NCI-H2107 (cell line): ENCODE measurements around the gene ACLY.
A peak's percentile ranks its signal among the peaks of the same experiment; 100 is the strongest.
"Not testable (repeated sequence)": the region's sequence is repeated elsewhere in the genome, so short reads cannot be mapped to it uniquely, and the experiment has no call there.

Experiments
- DNase-seq: peaks from one replicate; lab custom pipeline; 2025; lab: John Stamatoyannopoulos, UW

ACLY gene

DNA sequence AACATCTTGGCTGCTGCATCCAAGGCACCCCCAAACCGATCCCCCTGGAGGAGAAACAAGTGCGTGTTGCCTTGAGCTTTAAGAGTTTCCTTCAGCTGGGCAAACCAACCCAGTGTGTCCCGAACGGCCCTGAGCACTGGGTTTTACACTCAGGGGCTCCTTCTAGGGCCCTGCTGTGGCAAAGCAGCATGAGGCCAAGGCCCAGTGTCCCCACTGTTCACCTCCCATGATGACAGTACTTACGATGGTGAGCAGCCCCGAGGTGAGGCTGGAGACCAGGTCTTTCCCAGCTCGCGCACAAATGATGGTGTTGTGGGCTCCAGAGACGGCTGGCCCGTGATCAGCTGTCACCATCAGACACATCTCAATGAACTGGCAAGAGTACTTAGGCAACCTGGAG, 47.0 kb downstream of the ACLY start:
- DNase-seq: no peak

DNA sequence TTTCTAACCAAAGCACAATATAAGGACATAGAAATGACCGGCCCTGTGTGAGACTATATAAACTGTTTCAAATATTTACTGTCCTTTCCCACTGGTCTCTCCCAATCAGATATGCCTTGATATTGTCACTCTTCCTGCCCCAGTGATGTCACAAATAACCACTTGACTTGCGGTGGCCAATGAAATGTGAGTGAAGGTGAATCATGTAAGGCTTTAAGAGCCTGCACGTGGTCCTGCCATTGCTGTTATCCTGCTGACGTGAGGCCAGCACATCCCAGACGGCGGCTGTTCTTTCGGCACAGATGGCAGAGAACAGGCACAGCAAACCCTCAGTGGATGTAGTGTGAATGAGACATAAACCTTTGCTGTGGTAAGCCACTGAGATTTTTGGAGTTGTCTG, 48.1 kb downstream of the ACLY start:
- no peak for DNase-seq

DNA sequence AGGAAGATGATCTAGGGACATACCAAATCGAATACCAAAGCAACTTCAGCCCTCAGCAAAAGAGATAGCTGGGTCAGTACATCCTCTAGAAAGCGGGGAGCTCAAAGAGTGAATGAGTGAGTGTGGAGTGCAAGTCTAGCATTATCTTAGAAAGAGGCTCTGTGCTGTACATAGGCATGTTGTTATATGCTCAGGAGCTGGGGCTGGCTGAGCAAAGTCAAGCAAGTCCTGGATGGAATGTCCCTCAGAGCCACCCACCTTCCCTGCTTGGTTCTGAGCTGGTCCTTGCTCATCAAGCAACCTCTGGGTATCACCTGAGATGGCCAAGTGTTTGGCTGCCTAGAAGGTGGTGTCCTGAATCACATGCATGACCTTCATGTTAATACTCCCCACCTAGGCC, 48.7 kb downstream of the ACLY start:
- DNase-seq: no peak

DNA sequence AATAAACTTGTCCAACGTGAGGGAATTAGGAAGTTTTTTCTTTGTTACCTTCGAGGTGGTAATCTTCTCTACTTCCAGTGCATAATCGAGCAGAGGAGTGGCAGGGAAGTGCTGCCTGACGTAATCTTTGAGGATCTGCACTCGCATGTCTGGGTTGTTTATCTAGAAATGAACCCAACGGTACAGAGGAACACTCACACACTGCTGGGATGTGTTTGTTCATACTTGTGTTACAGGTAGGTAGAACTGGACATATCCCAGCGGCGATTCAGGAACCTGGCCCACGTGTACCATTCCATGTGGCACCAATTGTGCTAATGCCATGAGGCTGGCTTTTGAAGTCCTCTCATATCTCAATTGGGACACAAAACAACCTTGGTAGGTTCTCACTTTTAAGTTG, 49.3 kb downstream of the ACLY start:
- no peak for DNase-seq

DNA sequence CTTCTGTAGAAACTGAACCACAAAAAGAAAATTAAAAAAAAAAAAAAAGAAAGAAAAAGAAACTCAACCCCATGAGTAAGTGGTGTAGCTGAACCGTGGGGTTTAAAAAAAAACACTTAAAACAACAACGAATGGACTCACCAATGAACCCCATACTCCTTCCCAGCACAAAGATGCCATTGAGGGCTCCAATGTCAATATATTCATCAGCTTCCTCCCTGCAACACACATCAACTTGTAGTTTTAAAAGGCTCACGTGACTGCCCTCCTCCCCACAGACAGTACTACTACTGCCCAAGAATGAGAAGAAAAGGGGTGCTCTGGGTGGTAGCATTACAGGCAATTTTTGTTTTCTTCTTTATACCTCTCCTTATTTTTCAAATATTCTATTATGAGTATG, 50.2 kb downstream of the ACLY start:
- no peak for DNase-seq

DNA sequence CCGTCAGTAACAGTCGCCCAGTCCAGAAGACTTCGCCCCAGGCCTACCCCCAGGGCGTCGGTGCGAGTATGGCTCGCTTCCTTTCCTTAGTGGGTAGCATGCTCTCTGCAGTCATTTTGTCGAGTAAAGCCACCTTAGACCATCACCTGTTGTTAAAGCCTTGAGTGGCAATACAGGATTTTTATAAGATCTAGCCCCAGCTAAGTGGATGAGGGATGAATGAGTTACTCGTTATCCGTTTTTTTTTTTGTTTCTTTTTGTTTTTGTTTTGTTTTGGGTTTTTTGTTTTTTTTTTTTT, 53.2 kb downstream of the ACLY start:
- no peak for DNase-seq

DNA sequence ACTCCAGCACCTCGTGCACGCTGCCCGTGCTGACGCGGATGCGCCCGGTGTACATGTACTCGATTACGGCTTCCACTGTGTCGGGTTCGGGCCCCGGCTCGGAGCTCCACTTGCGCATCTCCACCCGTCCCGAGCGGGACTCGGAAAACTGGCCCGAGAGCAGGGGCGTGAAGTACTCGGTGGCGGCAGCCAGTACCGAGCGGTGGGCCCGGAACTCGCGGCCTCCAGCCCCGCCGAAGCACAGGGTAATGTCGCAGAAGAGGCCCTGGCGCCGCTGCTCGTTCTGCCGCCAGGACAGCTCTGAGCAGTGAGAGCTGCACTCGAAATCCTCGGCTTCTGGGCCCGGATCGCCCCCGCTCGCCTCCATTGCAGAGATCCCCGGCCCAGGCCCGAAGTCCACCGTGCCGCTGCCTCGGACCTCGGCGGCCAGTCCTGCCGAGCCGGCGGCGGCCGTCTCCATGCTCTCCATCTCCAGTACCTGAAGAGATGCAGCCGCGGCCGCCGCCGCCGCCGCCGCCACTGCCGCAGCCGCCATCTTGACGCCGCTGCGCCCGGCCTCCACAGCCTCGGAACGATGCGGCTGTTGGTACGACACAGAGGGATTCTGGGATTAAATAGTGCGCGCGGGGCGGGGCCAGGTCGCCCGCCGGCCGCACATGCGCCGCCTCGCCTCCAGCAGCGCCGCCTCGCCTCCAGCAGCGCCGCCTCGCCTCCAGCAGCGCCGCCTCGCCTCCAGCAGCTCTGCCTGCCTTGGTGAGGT, 53.7 kb downstream of the ACLY start, which contains the start of gene KLHL11:
KLHL11 (minus strand) TSS at position 588 of the 760 bp plus-strand sequence; CDS start at position 535, 53 bp downstream.
- DNase-seq: peak; percentile 70

DNA sequence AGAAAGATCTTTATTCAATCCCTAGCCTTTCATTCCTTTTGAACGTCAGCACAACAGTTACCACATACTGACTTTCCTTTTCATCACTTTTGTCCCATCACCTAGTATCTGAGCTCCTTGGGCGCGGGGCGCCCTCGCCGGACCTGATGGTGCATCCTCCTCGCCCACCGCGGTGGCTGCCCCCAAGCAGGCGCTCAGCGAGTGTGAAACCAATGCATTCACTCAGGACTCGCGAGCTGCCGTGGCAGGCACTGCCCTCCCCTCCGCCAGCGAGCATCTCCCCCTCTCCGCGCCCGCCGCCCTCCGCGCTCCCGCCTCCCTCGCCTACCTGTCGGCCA, 54.3 kb downstream of the ACLY start:
- DNase-seq: peak; percentile 18

DNA sequence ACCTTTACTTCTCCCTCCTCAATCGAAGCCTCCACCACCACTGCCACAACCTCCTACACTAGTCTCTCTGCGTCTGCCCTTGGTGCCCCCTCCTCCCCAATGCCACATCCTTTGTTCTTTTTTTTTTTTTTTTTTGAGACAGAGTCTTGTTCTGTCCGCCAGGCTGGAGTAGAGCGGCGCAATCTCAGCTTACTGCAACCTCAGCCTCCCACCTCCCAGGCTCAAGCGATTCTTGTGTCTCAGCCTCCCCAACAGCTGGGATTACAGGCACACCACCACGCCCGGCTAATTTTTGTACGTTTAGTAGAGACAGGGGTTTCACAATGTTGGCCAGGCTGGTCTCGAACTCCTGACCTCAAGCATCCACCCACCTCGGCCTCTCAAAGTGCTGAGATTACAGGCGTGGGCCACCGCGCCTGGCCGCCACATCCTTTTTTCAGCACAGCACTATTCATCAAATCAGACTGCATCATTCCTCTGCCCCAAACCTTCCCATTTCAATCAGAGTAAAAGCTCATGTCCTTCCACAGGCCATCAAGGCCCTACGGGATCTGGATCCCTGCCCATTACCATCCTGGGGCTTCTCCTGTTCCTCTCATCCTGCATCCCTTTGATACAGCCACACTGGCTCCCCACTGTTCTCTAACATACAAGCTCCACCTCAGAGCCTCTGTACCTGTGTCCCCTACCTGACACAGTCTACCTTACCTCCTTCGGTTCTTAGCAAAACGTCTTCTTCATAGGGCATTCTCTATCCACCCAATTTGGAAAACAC, 55.5 kb downstream of the ACLY start:
- DNase-seq: no peak

DNA sequence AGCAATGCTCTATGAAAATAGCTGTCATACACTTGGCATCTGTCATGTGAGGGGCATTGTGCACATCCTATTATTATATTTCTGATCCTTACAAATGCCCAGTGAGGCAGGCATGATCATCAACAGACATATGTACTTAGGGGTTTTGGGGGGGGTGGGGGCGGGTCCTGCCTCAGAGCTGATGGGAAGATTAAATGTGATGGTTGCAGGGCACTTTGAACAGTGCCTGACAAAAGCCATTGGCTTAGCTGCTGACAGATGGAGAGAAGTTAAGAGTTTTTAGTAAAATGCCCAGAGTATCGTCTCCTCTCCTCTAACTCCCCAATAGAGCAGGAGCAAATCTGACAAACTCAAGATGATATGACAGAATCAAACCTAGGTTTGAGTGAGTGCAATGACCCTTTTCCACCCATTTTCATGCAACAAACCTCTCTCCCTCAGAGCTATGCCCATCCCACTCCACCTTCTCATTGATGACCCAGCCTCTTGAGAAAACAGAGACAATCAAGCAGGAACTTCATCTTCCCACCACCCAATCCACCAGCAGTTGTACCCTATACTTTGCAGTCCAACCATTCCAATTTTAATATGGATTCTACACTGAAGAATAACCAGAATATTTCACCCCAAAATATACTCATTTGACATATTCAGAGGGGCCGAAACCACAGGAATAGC, 58.4 kb downstream of the ACLY start:
- DNase-seq: no peak

DNA sequence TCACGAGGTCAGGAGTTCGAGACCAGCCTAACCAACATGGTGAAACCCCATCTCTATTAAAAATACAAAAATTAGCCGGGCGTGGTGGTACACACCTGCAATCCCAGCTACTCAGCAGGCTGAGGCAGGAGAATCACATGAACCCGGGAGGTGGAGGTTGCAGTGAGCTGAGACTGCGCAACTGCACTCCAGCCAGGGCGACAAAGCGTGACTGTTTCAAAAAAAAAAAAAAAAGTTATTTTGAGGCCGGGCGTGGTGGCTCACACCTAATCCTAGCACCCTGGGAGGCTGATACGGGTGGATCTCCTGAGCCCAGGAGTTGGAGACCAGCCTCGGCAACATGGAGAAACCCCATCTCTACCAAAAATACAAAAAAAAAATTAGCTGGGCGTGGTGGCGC, 67.4 kb downstream of the ACLY start:
- DNase-seq: not testable (repeated sequence)

DNA sequence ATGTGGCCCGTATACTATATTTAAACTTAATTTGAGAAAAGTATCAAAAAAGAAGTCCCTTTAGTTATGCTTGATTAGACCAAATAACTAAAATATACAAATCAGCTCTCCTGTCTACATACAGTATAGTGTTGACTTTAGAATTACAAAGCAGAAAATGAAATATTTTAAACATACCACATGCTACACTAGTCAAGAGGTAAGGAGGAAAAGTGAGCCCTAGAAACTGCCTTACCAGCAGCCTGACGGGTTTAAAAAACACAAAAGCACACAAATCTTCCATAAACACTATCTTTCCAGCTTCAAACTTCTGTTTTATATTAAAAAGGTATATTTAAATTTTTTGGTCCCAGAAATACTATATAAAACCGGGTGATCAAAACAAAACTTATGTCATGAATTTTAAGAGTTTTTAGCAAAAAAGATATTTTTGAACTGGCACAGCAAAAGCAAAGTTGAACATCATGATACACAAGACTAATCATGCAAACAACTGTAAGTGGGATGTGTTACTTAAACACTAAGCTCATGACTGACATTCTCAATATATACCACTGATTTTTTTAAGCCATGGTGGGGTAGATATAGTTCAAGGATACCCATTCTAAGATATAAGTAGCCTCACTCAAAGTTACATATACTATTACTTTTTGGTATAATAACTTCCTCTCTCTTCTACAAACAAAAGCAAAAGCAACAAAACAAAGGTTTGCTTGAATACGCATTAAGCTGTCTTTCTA, 69.3 kb downstream of the ACLY start:
- no peak for DNase-seq

DNA sequence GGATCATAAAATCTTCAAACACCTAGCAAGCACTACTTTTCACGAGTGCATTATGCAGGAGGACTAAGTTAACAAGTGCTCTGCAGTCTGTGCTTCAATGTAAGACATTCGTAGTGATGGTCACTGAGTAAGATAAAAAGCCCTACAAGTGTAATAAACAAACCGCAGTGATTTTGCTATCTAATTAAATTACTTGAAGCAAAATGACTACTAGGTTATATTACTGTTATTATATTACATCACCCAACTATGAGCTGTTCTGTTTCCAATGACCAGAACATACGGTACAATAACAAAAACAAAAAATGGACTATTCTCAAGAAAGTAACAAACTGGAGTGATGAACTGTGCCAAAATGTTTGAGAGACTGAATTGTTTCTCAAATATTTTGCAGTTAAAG, 70.0 kb downstream of the ACLY start:
- no peak for DNase-seq

DNA sequence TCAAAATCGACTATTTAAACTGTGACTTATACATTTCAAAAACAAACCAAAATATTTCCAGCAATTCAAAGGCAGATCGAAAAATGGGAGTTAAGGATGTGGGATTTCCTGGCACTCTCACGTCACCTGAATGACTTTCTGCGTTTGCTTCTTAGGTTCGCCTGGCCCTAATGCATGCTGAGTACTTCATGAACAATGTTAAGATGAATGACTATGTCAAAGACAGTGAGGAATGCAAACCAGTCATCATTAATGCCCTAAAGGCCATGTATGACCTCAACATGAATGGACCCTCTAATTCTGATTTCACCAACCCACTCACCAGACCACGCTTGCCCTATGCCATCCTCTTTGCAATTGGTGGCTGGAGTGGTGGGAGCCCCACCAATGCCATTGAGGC, 73.8 kb downstream of the ACLY start:
- no peak for DNase-seq

DNA sequence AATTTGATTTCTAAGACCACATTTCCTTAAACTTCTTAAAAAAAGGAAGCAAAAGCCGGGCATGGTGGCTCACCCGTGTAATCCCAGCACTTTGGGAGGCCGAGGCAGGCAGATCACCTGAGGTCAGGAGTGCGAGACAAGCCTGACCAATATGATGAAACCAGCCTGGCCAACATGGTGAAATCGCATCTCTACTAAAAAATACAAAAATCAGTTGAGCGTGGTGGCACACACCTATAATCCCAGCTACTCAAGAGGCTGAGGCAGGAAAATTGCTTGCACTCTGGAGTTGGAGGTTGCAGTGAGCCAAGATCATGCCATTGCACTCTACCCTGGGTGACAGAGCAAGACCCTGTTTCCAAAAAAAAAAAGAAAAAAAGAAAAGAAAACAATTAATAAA, 78.0 kb downstream of the ACLY start:
- not testable (repeated sequence) for DNase-seq

DNA sequence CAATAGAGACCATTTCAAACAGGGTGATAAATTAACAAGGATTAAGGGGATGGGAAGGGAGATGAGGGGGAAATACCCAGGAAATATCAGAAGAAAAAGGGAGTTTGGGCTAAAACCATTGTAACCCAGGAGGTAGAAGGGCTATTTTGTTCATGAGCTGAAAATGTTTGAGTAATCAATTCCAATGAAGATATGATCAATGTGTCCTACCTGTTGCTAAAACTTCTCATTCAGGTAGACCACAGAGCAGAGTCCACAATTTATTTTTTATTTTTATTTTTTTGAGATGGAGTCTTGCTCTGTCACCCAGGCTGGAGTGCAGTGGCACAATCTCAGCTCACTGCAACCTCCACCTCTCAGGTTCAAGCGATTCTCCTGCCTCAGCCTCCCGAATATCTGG, 79.3 kb downstream of the ACLY start:
- not testable (repeated sequence) for DNase-seq

DNA sequence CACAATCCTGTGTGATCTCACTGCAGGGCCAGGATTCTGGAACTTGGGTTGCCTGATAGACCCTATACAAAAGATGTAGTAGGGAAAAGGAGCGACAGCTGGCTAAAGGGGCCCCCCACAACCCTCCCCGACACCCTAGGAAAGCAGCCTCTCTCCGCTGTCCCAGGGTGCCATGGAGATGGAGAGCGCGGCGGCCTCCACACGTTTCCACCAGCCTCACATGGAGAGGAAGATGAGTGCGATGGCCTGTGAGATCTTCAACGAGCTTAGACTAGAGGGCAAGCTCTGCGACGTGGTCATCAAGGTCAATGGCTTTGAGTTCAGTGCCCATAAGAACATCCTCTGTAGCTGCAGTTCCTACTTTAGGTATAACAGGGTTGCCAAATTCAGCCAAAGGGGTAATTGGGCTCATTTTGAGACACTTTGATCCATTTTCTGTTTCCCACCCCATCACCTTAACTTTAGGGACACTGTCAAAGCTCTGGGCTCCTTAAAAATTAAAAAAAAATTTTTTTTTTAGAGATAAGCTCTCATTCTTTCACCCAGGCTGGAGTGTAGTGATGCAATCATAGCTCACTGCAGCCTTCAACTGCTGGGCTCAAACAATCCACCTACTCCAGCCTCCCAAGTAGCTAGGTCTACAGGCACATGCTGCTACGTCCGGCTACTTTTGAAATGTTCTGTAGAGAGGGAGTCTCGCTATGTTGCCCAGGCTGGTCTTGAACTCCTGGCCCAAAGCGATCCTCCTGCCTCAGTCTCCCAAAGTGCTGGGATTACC, 80.8 kb downstream of the ACLY start, which contains the start of gene KLHL10:
KLHL10 (plus strand) TSS at position 65 of the 778 bp plus-strand sequence; CDS start at position 173, 108 bp downstream.
- DNase-seq: no peak

DNA sequence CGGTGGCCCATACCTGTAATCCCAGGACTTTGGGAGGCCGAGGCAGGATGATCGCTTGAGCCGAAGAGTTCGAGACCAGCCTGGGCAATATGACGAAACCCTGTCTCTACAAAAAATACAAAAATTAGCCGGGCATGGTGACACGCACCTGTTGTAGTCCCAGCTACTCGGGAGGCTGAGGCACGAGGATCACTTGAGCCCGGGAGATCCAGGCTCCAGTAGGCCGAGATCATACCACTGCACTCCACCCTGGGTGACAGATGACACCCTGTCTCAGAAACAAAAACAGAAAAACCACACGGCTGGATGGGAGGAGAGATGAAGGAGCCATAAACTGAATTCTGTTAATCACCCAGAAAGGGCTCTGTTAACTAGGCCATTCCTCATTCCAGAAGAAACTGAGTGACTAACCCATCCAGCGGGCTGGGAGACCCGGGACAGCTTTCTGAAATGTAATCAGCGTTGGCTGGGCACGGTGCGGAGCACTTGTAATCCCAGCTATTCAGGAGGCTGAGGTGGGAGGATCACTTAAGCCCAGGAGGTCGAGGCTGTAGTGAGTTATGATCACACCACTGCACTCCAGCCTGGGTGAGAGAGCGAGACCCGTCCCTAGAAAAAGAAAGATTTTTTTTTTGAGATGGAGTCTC, 82.1 kb downstream of the ACLY start:
- no peak for DNase-seq

DNA sequence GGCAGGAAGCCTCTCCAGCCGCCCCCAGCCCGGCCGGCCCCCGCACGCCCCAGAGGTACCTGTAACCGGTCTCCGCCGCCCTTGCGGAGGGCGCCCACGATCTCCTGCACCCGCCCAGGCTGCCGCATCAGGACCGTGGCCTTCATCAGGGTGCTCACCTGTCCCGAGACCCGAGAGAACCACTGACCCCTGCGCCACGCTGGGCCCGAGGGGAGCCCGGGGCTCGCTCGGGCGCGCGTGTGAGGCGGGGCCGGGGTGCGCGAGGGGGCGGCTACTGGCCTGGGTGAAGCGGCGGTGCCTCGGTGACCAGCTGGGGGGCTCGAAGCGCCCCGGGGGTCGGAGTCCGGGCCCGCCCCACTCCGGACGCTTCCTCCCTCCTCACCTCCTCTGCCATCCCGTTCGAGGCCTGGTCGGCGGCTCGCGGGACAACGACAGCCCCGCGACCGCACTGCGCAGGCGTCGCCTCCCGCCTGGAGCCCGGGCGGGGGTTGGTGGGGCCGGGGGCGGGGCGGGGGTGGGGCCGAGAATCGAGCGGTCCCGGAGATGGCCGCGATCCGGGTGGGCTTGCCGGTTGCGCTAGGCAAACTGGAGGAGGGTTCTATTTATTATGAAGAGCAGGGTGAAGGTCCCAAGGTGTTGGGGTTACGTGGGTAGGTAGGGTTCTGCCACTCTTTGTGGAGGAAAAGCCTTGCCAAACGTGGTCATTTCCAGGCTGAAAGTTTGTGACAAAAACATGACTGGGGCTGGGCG, 82.8 kb downstream of the ACLY start, which contains the start of gene NT5C3B:
NT5C3B (minus strand) TSS at position 433 of the 750 bp plus-strand sequence; CDS start at position 394, 39 bp downstream.
- no peak for DNase-seq

DNA sequence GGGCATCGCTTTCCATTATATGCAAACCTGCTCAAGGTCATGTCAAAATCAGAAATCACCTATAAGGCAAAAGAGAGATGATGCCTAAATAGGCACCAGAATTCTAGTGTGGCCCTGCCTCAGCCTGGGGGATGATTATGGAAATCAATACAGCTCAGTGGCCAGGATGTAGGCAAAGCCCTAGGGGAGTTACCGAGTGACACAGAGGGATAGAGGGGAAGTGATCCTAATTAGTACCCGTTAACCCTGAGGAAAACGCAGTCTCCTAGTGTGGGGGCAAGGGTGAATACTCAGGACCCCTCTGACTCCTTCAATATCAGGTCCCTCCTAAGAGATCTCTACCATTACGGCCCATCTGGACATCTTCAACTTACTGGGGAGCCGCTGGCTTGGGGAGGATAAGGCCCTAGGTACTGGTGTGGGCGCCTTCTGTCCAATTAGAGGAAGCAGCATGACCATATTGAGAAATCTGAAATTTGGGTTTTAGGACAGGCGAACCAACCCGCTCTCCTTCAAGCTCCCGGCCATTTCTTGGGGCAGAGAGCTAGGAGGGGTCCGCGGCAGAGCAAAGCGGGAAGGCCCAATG, 83.4 kb downstream of the ACLY start:
- no peak for DNase-seq
